GM21367 (cell line): ENCODE data around the gene MC3R.

ENCODE experiments used
- ATAC-seq: cut with Tn5 transposase; IDR thresholded peaks from one replicate; pipeline ENCODE4 v1.9.1; 2021; ENCODE audit not compliant: unreplicated experiment

MC3R gene

GRCh38 chr20:56249244-56249955, 868 bp downstream of the MC3R start:
- ATAC-seq, result no peak

DNA sequence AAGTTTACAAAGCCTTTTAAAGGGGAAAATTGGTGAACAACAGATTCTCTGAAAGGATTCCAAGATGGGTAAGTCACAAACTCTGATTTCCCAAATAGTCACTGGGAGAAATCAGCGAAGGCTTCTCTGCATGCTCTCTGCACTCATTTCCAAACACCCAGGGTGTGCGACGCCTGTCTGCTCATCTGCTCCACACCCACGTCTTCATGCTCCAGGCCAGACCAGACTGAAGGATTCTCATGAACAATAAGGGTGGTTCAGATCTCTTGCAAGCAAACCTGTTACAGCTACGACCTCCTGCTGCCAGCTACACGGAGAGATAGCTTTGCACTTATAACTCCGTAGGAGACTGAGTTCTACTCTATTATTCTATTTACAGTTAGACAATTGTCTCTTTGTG, 1.4 kb downstream of the MC3R start:
- ATAC-seq, result no peak

- no peak for ATAC-seq
Observed at GRCh38 chr20:56257604-56258003, 9.1 kb downstream of the MC3R start.

DNA sequence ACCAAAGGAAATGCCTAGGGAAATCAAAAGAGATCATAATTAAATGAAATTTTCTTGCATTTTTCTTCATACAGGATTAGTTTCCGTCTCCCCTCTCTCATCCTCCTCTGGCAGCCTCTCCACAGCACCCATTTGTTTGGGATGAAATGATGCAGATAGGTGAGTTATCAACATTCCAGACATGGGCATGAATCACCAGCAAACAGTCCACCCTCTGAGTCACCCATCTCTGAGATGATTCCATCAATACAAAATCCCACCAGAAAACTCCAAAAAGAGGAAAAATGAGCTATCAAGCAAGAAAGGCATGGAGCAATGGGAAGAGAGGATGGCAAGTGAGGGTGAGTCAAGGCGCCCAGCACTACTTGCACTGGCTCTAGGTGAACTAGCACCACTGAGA, 11.4 kb downstream of the MC3R start:
- no peak for ATAC-seq

GRCh38 chr20:56268536-56268935, 20.0 kb downstream of the MC3R start:
- no peak for ATAC-seq

- ATAC-seq, result no peak
Observed at GRCh38 chr20:56271974-56272373, 23.4 kb downstream of the MC3R start.

GRCh38 chr20:56273491-56273890, 25.0 kb downstream of the MC3R start:
- ATAC-seq, result no peak

- ATAC-seq, result no peak
Observed at GRCh38 chr20:56274156-56274555, 25.6 kb downstream of the MC3R start.

DNA sequence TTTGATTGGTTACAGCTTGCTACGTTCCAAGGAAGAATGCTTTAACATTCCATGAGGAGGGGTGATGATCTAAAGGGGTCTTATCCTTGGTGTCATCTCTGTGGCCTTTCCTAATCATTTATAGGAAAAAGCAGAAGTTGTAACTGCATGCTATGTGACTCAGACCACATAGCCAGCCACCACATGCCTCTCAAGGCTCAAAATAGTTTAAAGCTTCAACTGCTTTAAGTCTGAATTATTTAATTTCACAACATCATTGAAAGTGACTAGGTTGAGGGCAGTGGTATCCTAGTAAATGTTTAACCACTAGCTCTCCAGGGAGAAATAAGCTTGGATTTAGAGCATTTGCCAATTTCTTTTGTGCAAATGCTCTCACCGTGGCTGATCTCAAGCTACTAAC, 29.7 kb downstream of the MC3R start:
- ATAC-seq, result no peak

DNA sequence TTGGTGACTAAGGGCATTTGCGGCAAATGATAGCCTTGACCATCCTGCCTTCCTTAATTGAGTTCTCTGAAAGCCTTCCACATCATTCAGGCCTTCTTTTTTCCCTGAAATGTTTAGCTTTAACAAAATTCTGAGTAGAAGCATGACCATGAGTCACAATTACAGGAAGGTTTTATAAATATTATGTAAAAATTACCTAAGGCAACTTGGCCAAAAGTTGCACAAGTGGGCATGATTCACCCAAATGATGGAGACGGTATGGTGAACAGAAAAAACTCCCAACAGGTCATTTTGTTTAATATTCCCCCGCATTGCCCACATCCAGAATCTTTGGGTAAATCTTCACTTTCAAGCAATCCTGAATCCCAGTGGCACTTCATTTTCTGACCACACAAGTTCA, 37.0 kb downstream of the MC3R start:
- no peak for ATAC-seq

DNA sequence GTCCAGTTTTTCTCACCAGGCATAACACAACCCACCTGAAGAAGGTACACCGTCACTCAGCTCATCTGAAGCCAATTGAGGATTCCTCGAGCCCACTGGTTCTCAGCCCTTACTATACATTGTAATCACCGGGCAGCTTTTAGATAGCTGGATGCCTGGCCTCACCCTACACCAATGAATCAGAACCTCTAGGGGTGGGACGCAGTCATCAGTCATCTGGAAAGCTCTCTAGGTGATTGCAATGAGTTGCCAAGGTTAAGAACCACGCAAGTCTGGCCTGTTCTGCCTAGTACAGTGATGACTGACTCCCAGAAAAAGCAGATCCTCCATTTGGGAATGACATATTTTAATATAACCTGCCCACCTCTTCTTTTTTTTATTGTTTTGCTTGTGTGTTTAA, 41.1 kb downstream of the MC3R start:
- no peak for ATAC-seq

DNA sequence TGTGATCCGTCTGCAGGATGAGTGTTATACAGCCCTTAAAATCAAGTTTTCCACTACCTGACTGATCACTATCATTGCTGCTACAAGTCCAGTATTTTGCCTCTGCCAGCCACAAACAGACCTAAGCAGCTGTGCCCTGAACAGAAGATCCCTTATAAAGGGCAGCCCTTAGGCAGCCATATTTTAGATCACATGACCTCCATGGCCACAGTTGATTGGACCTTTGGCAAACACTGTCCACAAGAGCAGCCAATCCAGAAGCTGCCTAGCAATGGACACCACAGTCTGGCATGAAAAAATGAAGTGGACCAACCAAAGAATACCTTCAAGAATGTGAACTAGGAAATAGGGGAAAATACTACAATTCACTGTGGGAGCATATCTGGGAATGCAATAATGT, 50.8 kb downstream of the MC3R start:
- no peak for ATAC-seq
